ENCODE measurements around the gene FMN2.

Gene FMN2

GRCh38 chr1:240092301-240093119, 827 bp downstream of the FMN2 start (continued):
- TF ChIP-seq ZNF16 (tag by site-specific recombination; IDR thresholded peaks at IDR 0.05; ENCODE audit: low read depth) (no peak), ZNF645 (tag by site-specific recombination; IDR thresholded peaks at IDR 0.05) (no peak), ZNF514 (tag by site-specific recombination; IDR thresholded peaks at IDR 0.05) (no peak), ZNF155 (tag by site-specific recombination; IDR thresholded peaks at IDR 0.05) (no peak), BCL6B (tag by site-specific recombination; IDR thresholded peaks at IDR 0.05) (no peak), ZNF785 (tag by site-specific recombination; IDR thresholded peaks at IDR 0.05) (no peak), ZNF221 (tag by site-specific recombination; IDR thresholded peaks at IDR 0.05; ENCODE audit: borderline replicate concordance) (no peak), OSR2 (tag by site-specific recombination; IDR thresholded peaks at IDR 0.05) (peak; percentile 86), ZNF610 (tag by site-specific recombination; IDR thresholded peaks at IDR 0.05; ENCODE audit: borderline replicate concordance) (no peak; the same call in 1 of the 2 replicates), ZNF175 (tag by site-specific recombination; IDR thresholded peaks at IDR 0.05) (no peak), ZNF639 (tag by site-specific recombination; IDR thresholded peaks at IDR 0.05) (no peak; the same call in 1 of the 2 replicates), ZNF10 (tag by site-specific recombination; IDR thresholded peaks at IDR 0.05) (peak; percentile 51; the same call in 1 of the 2 replicates), ZNF600 (tag by site-specific recombination; IDR thresholded peaks at IDR 0.05) (peak; percentile 58; the same call in 1 of the 2 replicates), ZNF792 (tag by site-specific recombination; IDR thresholded peaks at IDR 0.05) (no peak; the same call in 1 of the 2 replicates), ZBTB44 (tag by site-specific recombination; IDR thresholded peaks at IDR 0.05) (peak; percentile 98), KLF1 (tag by site-specific recombination; IDR thresholded peaks at IDR 0.05) (no peak), PRDM10 (tag by site-specific recombination; IDR thresholded peaks at IDR 0.05) (no peak), SCRT2 (tag by site-specific recombination; IDR thresholded peaks at IDR 0.05) (no peak), ELK4 (IDR thresholded peaks at IDR 0.05; ENCODE audit: borderline replicate concordance, low read depth, low read length) (no peak), ZNF214 (tag by site-specific recombination; IDR thresholded peaks at IDR 0.05; ENCODE audit: borderline replicate concordance) (no peak), INSM2 (tag by site-specific recombination; IDR thresholded peaks at IDR 0.05) (no peak), KLF10 (tag by site-specific recombination; IDR thresholded peaks at IDR 0.05) (no peak), ZNF223 (tag by site-specific recombination; IDR thresholded peaks at IDR 0.05) (no peak), ZNF629 (tag by site-specific recombination; IDR thresholded peaks at IDR 0.05) (no peak), ZNF473 (tag by site-specific recombination; IDR thresholded peaks at IDR 0.05) (no peak), SP7 (tag by site-specific recombination; IDR thresholded peaks at IDR 0.05) (no peak), ZNF776 (tag by site-specific recombination; IDR thresholded peaks at IDR 0.05; ENCODE audit: borderline replicate concordance) (no peak), ZNF416 (tag by site-specific recombination; IDR thresholded peaks at IDR 0.05) (no peak)
